CD8-positive, alpha-beta memory T cell (primary cell): ENCODE results near the gene OR6K2. TPM values are rescaled to one million over a fixed set of nuclear protein-coding genes. Genes with fewer than 3 reads are reported as not detected.
A peak's percentile ranks its signal among the peaks of the same experiment; 100 is the strongest.
"Not testable (repeated sequence)": the region's sequence is repeated elsewhere in the genome, so short reads cannot be mapped to it uniquely, and the experiment has no call there.

ENCODE experiments used
- CTCF ChIA-PET: fragments of 350-600 bp; sonication (Branson Sonifier 250); formaldehyde crosslinking; loops from one replicate; lab custom pipeline; 2021; ENCODE audit warnings: antibody characterized with exemption; lab: Charles Lee
- POLR2A ChIA-PET: fragments of 350-600 bp; sonication (Branson Sonifier 250); formaldehyde crosslinking; loops from one replicate; lab custom pipeline; 2021; ENCODE audit warnings: antibody characterized with exemption; lab: Charles Lee
- DNase-seq, 5 donors: peaks; one replicate each; pipeline versions ENCODE4 v3.0.0 to v3.0.0-alpha.2; 2020 to 2022; ENCODE audit warnings: mixed read lengths in 1 of 5
- H3K27ac ChIP-seq: one replicate; pipeline ENCODE4 v1.7.0; 2013; ENCODE audit warnings: low read depth, mild to moderate bottlenecking, low read length, moderate library complexity
- H3K27me3 ChIP-seq: 2 replicates; pipeline ENCODE4 v1.7.0; 2013; ENCODE audit warnings: low read length, mild to moderate bottlenecking; ENCODE audit not compliant: insufficient read depth, poor library complexity, severe bottlenecking
- H3K36me3 ChIP-seq: 2 replicates; pipeline ENCODE4 v1.7.0; 2013; ENCODE audit warnings: mild to moderate bottlenecking, low read length, moderate library complexity; ENCODE audit not compliant: insufficient read depth
- H3K4me1 ChIP-seq: 2 replicates; pipeline ENCODE4 v1.7.0; 2013; ENCODE audit warnings: mild to moderate bottlenecking, low read length, moderate library complexity; ENCODE audit not compliant: insufficient read depth
- H3K4me3 ChIP-seq: 2 replicates; pipeline ENCODE4 v1.7.0; 2013; ENCODE audit warnings: mild to moderate bottlenecking, low read length
- H3K9me3 ChIP-seq: 2 replicates; pipeline ENCODE4 v1.7.0; 2013; ENCODE audit warnings: mild to moderate bottlenecking, low read length
- H3K27ac Mint-ChIP-seq, 8 donors: one replicate each; pipeline ENCODE4 v1.8.0; 2020 to 2021; ENCODE audit warnings: mixed read lengths in 8 of 8, mild to moderate bottlenecking in 6 of 8, inconsistent platforms in 3 of 8, moderate library complexity in 3 of 8
- H3K27me3 Mint-ChIP-seq, 2 donors: one replicate each; pipeline ENCODE4 v1.8.0; 2020 to 2021; ENCODE audit warnings: mixed read lengths in 2 of 2, mild to moderate bottlenecking in 1 of 2, moderate library complexity in 1 of 2
- H3K36me3 Mint-ChIP-seq, 3 donors: one replicate each; pipeline ENCODE4 v1.8.0; 2020 to 2021; ENCODE audit warnings: mixed read lengths in 3 of 3, inconsistent platforms in 1 of 3, mild to moderate bottlenecking in 1 of 3
- H3K4me1 Mint-ChIP-seq, 3 donors: one replicate each; pipeline ENCODE4 v1.8.0; 2020 to 2021; ENCODE audit warnings: mixed read lengths in 3 of 3, inconsistent platforms in 1 of 3, mild to moderate bottlenecking in 1 of 3
- H3K4me3 Mint-ChIP-seq, 7 donors: one replicate each; pipeline ENCODE4 v1.8.0; 2020 to 2021; ENCODE audit warnings: mixed read lengths in 7 of 7, mild to moderate bottlenecking in 6 of 7, moderate library complexity in 4 of 7, inconsistent platforms in 2 of 7
- H3K9me3 Mint-ChIP-seq, 5 donors: one replicate each; pipeline ENCODE4 v1.8.0; 2020 to 2022; ENCODE audit warnings: mixed read lengths in 5 of 5, mild to moderate bottlenecking in 3 of 5, moderate library complexity in 2 of 5, inconsistent platforms in 1 of 5
- polyA plus RNA-seq: library from polyadenylated mRNA; unstranded; fragments of 300-500 nt; fragmentation: Illumina TruSeq; gene quantifications from one replicate; pipeline ENCODE4 v1.2.3, GENCODE V29; 2021
- total RNA-seq, 2 experiments: library from RNA; stranded (reverse); gene quantifications; one replicate each; pipeline ENCODE4 v1.2.3, GENCODE V29; 2021

Gene OR6K2
- total and polyA plus RNA-seq, 3 experiments from 2014 or later: not detected

DNA sequence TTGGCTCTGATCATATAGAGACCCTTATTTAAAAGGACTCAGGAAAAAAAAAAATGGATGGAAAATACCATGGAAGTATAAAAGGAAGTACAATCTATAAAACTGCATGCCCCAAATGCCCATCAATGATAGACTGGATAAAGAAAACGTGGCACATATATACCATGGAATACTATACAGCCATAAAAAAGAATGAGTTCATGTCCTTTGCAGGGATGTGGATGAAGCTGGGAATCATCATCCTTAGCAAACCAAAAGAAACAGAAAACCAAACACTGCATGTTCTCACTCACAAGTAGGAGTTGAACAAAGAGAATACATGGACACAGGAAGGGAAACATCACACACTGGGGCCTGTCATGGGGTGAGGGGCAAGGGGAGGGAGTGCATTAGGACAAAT lies 9.3 kb downstream of the OR6K2 start:
- CTCF ChIA-PET, H3K4me1 ChIP-seq, H3K36me3 Mint-ChIP-seq, H3K36me3 ChIP-seq, H3K9me3 ChIP-seq, H3K27ac Mint-ChIP-seq, H3K27ac ChIP-seq, H3K27me3 ChIP-seq, H3K4me3 Mint-ChIP-seq, DNase-seq, POLR2A ChIA-PET, H3K4me3 ChIP-seq, H3K9me3 Mint-ChIP-seq, H3K4me1 Mint-ChIP-seq: not testable (repeated sequence)
- H3K27me3 Mint-ChIP-seq: peaks cover 16 to 41% of the 10 kb centered on the region in 2 donors

DNA sequence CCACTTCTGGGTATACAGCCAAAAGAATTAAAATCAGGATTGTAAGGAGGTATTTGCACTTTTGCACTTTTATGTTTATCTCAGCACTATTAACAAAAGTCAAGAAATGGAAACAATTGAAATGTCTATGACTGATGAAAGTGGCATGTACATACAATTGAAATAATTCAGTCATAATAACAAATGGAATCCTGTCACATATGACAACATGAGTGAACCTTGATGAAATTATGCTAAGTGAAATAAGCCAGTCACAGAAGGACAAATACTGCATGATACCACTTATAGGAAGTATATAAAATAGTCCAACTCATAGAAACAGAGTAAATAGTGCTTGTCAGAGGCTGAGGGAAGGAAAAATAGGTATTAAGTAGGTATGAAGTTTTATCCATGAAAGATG lies 10.6 kb downstream of the OR6K2 start:
- H3K4me1 ChIP-seq: no peaks in the 10 kb centered on the region
- no peaks in the 10 kb centered on the region for H3K4me1 Mint-ChIP-seq
- peaks cover 4% of the 10 kb centered on the region for H3K27me3 ChIP-seq
- ChIA-PET CTCF (no interaction called here), POLR2A (no interaction called here)
- no peak overlapping the region for H3K27ac Mint-ChIP-seq
- H3K27ac ChIP-seq: no peak overlapping the region
- H3K4me3 ChIP-seq: no peak overlapping the region
- H3K4me3 Mint-ChIP-seq: no peak overlapping the region
- H3K9me3 ChIP-seq: no peaks in the 10 kb centered on the region
- H3K36me3 Mint-ChIP-seq: no peaks in the 10 kb centered on the region
- peaks cover 0 to 3% (median 0%) of the 10 kb centered on the region in 5 donors for H3K9me3 Mint-ChIP-seq
- no peaks in the 10 kb centered on the region for H3K36me3 ChIP-seq
- no peak for DNase-seq
- H3K27me3 Mint-ChIP-seq: peaks cover 14 to 39% of the 10 kb centered on the region in 2 donors

DNA sequence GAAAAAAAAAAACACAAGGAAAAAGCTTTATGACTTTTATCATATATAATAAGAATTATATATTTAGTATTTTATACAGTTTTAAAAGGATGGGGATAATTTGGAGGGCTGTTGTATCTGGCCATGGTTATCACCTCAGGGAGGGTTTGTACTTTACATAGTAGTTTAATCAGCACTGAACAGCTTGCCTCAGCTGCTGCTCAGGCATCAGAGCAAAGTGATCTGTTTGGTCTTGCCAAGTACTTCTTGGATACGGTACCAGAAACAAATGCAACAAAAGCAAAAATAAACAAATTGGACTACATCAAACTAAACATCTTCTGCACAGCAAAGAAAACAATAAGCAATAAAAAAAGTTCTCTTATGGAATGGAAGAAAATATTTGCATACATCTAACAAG lies 11.3 kb downstream of the OR6K2 start:
- Mint-ChIP-seq H3K27me3 (peaks cover 13 to 40% of the 10 kb centered on the region in 2 donors), H3K36me3 (no peaks in the 10 kb centered on the region), H3K9me3 (peaks cover 0 to 3% (median 0%) of the 10 kb centered on the region in 5 donors), H3K4me3 (no peak overlapping the region), H3K27ac (no peak overlapping the region), H3K4me1 (no peaks in the 10 kb centered on the region)
- CTCF ChIA-PET: no interaction called here
- no peak for DNase-seq
- no peaks in the 10 kb centered on the region for H3K9me3 ChIP-seq
- peaks cover 4% of the 10 kb centered on the region for H3K27me3 ChIP-seq
- H3K4me1 ChIP-seq: no peaks in the 10 kb centered on the region
- H3K27ac ChIP-seq: no peak overlapping the region
- no peaks in the 10 kb centered on the region for H3K36me3 ChIP-seq
- POLR2A ChIA-PET: no interaction called here
- H3K4me3 ChIP-seq: no peak overlapping the region

DNA sequence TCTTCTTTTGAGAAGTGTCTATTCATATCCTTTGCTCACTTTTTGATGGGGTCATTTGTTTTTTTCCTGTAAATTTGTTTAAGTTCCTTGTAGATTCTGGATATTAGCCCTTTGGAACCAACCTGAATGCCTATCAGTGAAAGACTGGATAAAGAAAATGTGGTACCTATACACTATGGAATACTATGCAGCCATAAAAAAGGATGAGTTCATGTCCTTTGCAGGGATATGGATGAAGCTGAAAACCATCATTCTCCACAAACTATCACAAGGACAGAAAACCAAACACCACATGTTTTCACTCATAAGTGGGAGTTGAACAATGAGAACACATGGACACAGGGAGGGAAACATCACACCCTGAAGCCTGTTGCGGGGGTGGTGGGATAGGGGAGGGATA lies 12.1 kb downstream of the OR6K2 start:
- peaks cover 13 to 47% of the 10 kb centered on the region in 2 donors for H3K27me3 Mint-ChIP-seq
- H3K4me1 Mint-ChIP-seq, DNase-seq, POLR2A ChIA-PET, H3K4me1 ChIP-seq, CTCF ChIA-PET, H3K9me3 Mint-ChIP-seq, H3K36me3 ChIP-seq, H3K4me3 ChIP-seq, H3K27me3 ChIP-seq, H3K9me3 ChIP-seq, H3K4me3 Mint-ChIP-seq, H3K27ac Mint-ChIP-seq, H3K27ac ChIP-seq, H3K36me3 Mint-ChIP-seq: not testable (repeated sequence)

DNA sequence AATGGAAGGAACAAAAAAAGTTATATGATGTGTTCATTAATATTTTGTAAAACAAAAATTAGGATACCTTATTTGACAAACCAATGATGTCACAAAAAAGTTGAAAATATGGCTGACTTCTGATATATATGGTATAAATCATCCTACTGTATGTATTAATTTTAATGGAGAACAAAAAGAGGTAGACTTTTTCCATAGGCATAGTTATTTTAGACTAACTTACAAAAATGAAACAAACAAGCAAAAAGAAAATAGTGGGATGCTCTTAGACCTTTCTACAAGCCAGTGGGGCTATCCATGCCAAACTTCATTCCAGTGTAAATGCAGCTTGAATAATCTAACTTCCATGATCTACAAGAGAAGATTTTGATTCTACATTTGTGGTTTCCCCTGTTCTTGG lies 13.4 kb downstream of the OR6K2 start:
- Histone ChIP-seq H3K4me3 (no peak overlapping the region), H3K9me3 (no peaks in the 10 kb centered on the region), H3K27ac (peak overlapping the region; percentile 70), H3K36me3 (no peaks in the 10 kb centered on the region), H3K4me1 (no peaks in the 10 kb centered on the region), H3K27me3 (peaks cover 4% of the 10 kb centered on the region)
- Mint-ChIP-seq H3K27ac (no peak overlapping the region), H3K36me3 (no peaks in the 10 kb centered on the region), H3K27me3 (peaks cover 15 to 55% of the 10 kb centered on the region in 2 donors), H3K9me3 (peaks cover 0 to 3% (median 0%) of the 10 kb centered on the region in 5 donors), H3K4me3 (no peak overlapping the region), H3K4me1 (no peaks in the 10 kb centered on the region)
- POLR2A ChIA-PET: no interaction called here
- CTCF ChIA-PET: no interaction called here
- no peak for DNase-seq

DNA sequence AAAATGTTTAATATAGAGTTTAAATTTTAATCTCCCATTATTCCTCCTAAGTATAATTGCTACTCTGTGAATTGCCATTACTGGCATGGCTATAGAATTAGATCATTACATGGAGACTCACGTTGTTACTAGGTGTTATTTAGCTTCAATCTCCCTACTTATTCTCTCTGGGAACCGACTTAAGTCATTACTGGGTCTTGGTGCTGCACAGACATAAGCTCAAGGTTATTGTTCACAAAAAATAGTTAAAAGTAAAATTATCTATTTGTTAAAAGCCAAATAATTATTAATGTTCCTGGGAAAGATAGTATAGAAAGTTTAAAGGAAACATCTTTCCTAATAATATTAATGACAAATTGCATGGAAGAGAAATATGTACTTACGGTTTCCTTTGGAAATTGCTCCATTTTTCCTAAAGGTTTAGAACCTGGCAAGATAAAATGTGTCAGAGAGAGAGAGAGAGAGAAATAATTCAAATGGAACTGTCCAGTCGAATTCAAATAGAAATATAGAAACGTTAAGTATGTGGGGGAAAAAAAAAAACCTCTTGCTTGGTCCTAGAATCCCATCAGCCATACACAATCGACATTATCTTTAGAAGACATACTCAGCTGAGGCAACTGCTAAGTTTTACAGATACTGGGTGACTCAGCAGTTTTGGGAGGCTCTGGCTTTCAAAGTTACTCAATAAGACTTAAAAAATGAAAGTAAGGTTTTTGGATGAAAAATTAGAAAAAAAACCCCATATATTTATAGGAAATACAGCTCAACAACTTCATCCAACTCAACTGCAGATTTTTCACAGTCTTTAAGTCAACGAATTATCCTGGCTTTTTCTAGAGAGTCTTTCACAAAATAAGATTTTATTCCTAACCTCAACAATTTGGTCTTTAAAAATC lies 14.1 kb downstream of the OR6K2 start, which contains the start of gene SPTA1:
SPTA1 (minus strand) TSS at position 605 of the 899 bp plus-strand sequence; CDS start at position 407, 198 bp downstream.
- DNase-seq: no peak
- H3K9me3 ChIP-seq: no peaks in the 10 kb centered on the region
- POLR2A ChIA-PET: no interaction called here

DNA sequence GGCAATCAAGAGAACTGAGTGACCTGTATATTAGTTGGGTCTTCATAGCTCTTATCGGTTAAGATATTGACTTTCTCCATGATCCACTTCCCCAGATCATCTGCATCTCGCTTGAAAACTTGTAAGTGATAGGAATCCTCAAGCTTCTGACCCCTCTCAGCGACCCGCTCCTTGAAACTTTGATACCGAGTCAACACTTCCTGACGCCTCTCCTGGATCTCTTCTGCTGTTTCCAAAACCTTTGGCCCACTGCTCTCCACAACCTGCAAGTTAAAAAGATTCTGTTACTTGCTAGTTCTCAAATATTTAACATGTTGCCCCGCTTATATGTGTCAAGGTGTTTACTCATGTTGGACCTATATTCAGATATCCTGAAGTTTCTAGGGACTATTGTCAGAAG lies 15.4 kb downstream of the OR6K2 start:
- POLR2A ChIA-PET: no interaction called here
- CTCF ChIA-PET: no interaction called here
- no peaks in the 10 kb centered on the region for H3K9me3 ChIP-seq
- H3K4me3 ChIP-seq: no peak overlapping the region
- no peaks in the 10 kb centered on the region for H3K4me1 ChIP-seq
- Mint-ChIP-seq H3K27me3 (peaks cover 15 to 58% of the 10 kb centered on the region in 2 donors), H3K27ac (no peak overlapping the region), H3K9me3 (peaks cover 0 to 3% (median 0%) of the 10 kb centered on the region in 5 donors), H3K4me3 (no peak overlapping the region), H3K36me3 (no peaks in the 10 kb centered on the region), H3K4me1 (no peaks in the 10 kb centered on the region)
- no peaks in the 10 kb centered on the region for H3K36me3 ChIP-seq
- peaks cover 4% of the 10 kb centered on the region for H3K27me3 ChIP-seq
- peak overlapping the region; percentile 70 for H3K27ac ChIP-seq
- no peak for DNase-seq

More for the DNA sequence above, 14.1 kb downstream of the OR6K2 start, which contains the start of gene SPTA1:
- H3K4me1 ChIP-seq: no peaks in the 10 kb centered on the region
- H3K4me3 Mint-ChIP-seq: no peak within 1 kb of the TSS
- peaks cover 15 to 59% of the 10 kb centered on the region in 2 donors for H3K27me3 Mint-ChIP-seq
- H3K9me3 Mint-ChIP-seq: peaks cover 0 to 3% (median 0%) of the 10 kb centered on the region in 5 donors
- no peak within 1 kb of the TSS for H3K27ac Mint-ChIP-seq
- H3K4me3 ChIP-seq: no peak within 1 kb of the TSS
- no peaks in the 10 kb centered on the region for H3K36me3 ChIP-seq
- H3K36me3 Mint-ChIP-seq: no peaks in the 10 kb centered on the region
- H3K27ac ChIP-seq: peak within 1 kb of the TSS; percentile 70
- no peaks in the 10 kb centered on the region for H3K4me1 Mint-ChIP-seq
- CTCF ChIA-PET: no interaction called here
- H3K27me3 ChIP-seq: peaks cover 4% of the 10 kb centered on the region

DNA sequence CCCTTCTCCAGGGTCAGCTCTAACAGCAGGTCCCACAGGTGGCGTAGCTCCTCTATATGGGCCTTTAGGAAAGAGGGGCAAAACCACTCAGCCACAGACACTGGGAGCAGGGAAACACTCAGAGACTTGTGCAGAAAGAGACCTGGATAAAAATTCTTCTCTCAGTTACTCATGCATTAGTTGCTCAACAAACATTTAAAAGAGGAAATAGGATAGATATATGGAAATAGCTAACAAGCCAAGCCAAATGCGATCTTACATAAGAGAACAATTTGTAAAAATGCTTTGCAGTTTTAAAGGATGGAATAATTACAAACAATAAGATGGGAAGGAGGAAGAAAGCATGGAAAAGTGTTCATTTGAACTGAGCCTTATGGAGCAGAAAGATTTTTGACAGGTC lies 18.8 kb downstream of the OR6K2 start:
- Histone ChIP-seq H3K36me3 (no peaks in the 10 kb centered on the region), H3K9me3 (no peaks in the 10 kb centered on the region), H3K4me1 (no peaks in the 10 kb centered on the region), H3K27ac (no peak overlapping the region), H3K27me3 (peaks cover 4% of the 10 kb centered on the region), H3K4me3 (no peak overlapping the region)
- Mint-ChIP-seq H3K4me3 (no peak overlapping the region), H3K9me3 (no peaks in the 10 kb centered on the region), H3K27ac (no peak overlapping the region), H3K27me3 (peaks cover 9 to 49% of the 10 kb centered on the region in 2 donors), H3K4me1 (no peaks in the 10 kb centered on the region), H3K36me3 (no peaks in the 10 kb centered on the region)
- CTCF ChIA-PET: no interaction called here
- DNase-seq: no peak
- POLR2A ChIA-PET: no interaction called here
